GM21447 (cell line): ENCODE data around the gene FEM1A.
A peak's percentile ranks its signal among the peaks of the same experiment; 100 is the strongest.
"Not testable (repeated sequence)": the region's sequence is repeated elsewhere in the genome, so short reads cannot be mapped to it uniquely, and the experiment has no call there.

Experiments used
- ATAC-seq: cut with Tn5 transposase; IDR thresholded peaks from one replicate; pipeline ENCODE4 v1.9.1; 2021; ENCODE audit not compliant: unreplicated experiment

FEM1A gene

DNA sequence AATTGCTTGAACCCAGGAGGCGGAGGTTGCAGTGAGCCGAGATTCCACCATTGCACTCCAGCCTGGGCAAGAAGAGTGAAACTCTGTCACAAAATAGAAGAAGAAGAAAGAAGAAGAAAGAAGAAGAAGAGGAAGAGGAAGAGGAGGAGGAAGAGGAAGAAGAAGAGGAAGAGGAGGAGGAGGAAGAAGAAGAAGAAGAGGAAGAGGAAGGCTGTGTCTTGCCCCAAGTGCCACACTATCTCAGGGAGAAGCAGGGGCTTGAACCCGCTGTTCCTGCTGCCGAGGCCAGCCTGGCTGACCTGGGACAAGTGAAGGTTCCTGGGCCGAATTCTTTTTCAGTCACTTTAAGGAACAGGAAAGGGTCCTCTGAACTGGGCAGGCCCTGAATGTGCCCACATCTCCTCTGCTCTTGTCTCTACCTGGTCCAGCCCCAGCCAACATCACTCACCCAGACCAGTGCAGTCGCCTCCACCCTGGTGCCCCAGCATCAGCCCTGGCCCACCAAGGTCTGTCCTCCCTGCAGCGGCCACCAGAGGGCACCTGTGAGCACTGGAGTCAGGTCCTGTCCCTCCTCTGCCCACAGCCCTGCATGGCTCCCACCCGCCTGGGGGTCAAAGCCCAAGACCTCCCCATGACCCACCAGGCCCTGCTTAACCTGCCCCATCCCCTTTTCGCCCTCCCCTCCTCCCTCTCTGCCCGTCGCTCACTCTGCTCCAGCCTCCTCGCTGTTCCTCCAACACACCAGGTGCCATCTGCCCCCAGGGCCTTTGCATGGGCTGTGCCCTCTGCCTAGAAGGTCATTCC is 20.0 kb downstream of the FEM1A start:
- peak; percentile 43 for ATAC-seq

DNA sequence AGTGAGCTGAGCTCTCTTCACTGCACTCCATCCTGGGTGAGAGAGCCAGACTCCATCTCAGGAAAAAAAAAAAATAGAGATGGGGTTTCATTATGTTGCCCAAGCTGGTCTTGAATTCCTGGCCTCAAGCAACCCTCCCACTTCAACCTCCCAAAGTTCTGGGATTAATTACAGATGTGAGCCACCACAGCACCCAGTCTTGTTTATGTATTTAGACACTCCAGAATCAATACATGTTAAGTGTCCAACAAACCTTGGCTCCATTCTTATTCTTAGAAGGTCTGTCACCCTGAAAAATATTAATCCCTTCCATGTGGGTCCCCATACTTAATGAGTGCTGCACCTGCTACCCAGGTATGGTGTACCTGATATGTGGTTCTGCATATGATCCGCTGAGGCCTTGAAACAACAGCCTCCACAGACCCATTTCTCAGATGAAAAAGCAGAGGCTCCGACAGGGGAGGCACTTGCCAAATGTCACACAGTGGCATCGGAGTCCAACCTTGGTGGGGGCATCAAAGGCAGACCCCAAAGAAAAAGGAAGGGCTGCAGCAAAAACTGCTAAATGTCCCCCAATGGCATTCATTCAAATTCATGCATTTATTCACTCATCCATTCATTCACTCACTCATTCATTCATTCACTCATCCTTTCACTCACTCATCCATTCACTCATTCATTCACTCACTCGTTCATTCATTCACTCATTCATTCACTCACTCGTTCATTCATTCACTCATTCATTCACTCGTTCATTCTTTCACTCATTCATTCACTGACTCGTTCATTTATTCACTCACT is 23.3 kb downstream of the FEM1A start:
- ATAC-seq = no peak

GRCh38 chr19:4815426-4816201 is 24.1 kb downstream of the FEM1A start:
- no peak for ATAC-seq

- ATAC-seq = no peak
Observed at GRCh38 chr19:4816202-4816949, 24.8 kb downstream of the FEM1A start.

- no peak for ATAC-seq
Observed at GRCh38 chr19:4816950-4817278, 25.4 kb downstream of the FEM1A start.

DNA sequence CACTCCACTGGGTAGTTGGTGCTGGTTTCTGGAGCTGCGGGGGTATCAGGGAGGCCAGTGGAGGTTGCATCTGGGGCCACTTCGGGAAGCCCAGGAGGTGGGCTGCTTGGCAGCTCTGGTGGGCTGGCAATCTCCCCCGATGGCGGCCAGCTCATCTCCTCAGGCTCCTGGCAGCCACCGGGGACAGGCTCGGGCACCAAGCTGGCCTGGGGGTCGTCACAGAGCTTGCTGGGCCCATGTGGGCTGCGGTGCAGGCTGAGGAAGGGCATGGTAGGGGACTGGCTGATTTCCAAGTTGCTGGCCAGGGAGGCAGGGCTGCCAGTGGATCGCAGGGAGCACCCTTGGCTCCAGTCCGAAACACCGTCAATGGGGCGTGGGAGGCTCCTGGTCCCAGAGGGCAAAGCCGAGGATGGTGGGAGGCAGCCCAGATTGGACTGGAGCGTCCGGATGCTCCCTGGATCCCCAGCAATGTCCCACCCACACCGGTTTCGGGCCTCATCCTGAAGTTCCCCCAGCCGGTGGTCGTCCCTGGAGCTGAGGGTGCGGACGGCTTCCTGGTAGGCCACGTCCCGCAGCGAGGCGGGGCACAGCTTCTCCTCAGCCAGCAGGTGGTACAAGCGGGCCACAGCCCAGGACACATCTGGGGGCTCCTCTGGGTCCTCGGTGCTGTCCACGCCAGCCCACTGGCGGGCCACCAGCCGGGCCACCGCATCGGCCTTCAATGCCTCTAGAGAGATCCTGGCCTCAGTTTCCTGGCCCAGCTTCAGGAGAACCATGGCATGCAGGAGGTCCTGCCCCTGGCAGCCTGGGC is 26.1 kb downstream of the FEM1A start:
- no peak for ATAC-seq

DNA sequence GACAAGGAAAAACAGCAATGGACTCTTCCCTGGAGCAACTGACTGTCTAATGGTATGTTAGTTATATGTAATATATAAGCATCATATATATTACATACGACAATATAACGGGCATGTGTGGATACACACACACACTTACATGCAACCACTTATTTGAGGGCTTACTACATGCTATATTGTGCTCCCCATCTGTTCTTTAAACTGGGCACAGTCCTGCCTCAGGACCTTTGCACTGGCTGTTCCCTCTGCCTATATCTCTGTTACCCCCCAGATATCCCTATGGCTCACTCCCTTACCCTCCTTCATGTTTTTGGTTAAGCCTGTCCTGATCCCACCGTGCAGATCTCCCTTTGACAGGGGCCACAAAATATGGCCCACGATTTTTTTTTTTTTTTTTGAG is 29.7 kb downstream of the FEM1A start:
- no peak for ATAC-seq

DNA sequence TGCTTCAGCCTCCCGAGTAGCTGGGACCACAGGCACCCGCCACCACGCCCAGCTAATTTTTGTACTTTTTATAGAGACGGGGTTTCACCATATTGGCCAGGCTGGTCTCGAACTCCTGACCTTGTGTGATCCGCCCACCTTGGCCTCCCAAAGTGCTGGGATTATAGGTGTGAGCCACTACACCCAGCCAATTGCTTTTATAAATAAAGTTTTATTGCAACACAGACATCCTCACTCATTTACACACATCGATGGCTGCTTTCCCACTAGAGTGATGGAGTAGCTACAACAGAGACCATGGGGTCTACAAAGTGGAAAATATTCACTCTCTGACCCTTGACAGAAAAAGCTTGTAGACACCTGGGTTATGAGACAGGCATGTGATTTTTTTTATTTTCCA is 30.8 kb downstream of the FEM1A start:
- ATAC-seq = not testable (repeated sequence)

- ATAC-seq = no peak
Observed at GRCh38 chr19:4823577-4823976, 32.0 kb downstream of the FEM1A start.

DNA sequence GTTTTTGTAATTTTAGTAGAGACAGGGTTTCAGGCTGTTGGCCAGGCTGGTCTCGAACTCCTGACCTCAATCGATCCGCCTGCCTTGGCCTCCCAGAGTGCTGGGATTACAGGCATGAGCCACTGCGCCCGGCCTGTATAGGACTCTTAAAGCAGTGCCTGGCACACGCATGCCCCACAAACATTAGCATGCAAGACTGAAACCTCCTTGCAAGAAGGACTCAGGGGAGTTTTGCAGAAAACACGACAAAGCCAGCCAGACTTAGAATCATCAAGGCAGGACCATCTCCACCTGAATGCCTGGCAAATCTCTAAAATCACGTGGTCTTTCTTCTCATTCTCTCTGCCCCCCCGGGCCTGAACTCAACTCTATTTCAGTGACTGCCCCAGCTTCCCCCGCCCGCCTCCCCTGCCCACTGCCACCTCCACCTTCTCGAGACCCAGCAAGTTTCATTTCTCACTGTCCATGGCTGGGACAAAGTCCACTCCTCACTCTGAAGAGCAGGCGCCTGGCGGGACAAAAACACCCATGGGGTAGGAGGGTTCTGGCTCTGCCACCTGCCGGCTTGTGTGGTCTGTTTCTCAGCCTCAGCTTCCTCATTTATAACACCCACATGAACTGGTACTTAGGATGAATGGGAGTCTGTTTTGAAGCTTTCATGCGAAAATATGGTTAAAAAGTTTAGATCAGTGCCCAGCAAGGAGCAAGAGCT is 37.6 kb downstream of the FEM1A start:
- no peak for ATAC-seq

DNA sequence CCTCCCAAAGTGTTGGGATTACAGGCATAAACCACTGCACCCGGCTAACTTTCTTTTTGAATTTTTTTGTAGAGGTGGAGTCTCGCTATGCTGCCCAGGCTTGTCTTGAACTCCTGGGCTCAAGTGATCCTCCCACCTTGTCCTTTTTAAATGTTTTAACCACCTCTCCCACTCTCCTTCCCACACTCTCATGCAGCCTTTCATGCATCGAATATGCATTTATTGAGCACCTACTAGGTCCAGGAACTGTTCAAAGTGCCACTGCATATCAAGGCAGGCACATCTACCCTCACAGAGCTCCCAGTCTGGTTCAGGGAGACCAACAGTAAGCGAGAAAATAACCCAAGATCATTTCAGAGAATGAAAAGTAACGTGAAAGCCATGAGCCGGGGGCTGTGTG is 38.8 kb downstream of the FEM1A start:
- ATAC-seq = no peak

GRCh38 chr19:4830768-4831265 is 39.3 kb downstream of the FEM1A start:
- no peak for ATAC-seq

GRCh38 chr19:4831304-4831978 is 39.9 kb downstream of the FEM1A start, which contains the start of gene TICAM1:
TICAM1 (minus strand) TSS chr19:4831712; CDS start chr19:4818377, 13,335 bp downstream.
- peak; percentile 64 for ATAC-seq

- not testable (repeated sequence) for ATAC-seq
Observed at GRCh38 chr19:4831979-4832340, 40.4 kb downstream of the FEM1A start.

DNA sequence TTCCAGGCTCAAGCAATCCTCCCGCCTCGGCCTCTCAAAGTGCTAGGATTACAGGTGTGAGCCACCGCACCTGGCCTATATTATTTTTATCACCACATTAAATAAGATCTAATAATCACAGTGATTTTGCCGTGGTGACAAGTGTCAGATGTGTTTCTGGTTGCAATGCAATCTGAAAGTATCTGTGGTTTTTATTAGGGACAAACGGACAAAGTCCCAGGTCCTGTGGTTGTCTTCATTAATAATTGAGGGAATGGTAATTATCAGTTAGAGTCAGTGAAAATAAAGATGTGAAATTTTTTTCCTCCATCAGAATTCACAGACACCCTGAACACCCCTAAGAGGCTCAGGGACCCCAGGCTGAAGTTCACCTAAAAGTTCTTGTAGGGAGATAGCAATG is 41.2 kb downstream of the FEM1A start:
- ATAC-seq = no peak

- no peak for ATAC-seq
Observed at GRCh38 chr19:4839192-4839591, 47.7 kb downstream of the FEM1A start.

DNA sequence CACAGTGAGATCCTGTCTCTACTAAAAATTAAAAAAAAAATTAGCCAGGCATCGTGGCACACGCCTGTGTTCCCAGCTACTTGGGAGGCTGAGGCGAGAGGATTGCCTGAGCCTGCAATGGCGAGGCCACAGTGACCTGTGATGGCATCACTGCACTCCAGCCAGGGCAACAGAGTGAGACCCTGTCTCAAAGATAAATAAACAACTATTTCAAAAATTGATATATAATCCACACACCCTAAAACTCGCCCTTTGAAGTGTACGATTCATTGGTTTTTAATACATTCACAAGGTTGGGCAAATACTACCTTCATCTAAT is 52.1 kb downstream of the FEM1A start:
- ATAC-seq = no peak

DNA sequence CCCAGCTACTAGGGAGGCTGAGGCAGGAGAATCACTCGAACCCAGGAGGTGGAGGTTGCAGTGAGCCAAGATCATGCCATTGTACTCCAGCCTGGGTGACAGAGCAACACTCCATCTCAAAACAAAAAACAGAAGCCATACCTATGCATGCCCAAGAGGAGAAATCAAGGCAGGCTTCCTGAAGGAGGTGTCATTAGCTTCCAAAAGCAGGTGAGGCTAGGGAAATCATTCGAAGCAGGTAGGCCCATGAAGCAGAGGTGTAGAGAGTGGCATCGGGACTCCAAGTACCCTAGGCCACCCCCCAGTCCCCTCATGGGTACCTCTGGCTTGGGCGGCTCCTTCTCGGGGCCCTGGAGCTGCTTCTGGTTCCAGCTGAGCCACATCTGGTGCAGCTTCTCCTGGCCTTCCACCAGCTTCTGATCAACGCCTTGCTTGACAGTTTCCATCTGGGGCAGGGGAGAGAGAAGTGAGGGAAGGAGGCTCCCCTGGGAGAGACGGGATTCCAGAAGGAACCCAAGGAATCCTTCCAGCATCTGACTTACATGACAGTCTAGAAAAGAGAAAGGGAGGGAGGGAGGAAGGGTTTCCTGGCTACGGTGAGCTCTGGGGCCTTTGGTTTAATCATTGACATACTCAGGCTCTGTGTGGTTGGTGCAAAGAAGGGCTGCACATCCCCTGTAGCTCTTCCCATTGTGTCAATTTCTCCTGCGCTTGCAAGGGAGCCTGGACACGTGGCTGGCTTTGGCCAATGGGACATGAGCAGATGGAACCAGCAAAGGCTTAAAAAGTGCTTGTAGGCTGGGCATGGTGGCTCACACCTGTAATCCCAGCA is 53.0 kb downstream of the FEM1A start:
- ATAC-seq = no peak
